K562 (cell line): ENCODE data around the gene CABLES1. TPM values are rescaled to one million over a fixed set of nuclear protein-coding genes. Genes with fewer than 3 reads are reported as not detected.
A peak's percentile ranks its signal among the peaks of the same experiment; 100 is the strongest.

Experiments used
- ATAC-seq: fragments of 200-7000 bp; cut with Tn5 transposase; 3 replicates; pipeline ENCODE4 v1.9.1; 2020; ENCODE audit warnings: moderate library complexity
- BruUV-seq: library from RNA; stranded (reverse); fragments of 400-500 nt; replicated peaks from 2 replicates; lab custom pipeline; 2021; lab: Mats Ljungman, UMichigan
- CTCF ChIA-PET: fragments of 300-600 bp; formaldehyde crosslinking; extraction: SDS; loops from one replicate; lab custom pipeline; 2021; ENCODE audit warnings: low intra/inter-chr PET ratio; lab: Yijun Ruan, JAX
- POLR2A ChIA-PET: fragments of 300-600, 350-650 bp; sonication (Branson Sonifier 250); formaldehyde crosslinking; extraction: SDS; loops from one replicate; lab custom pipeline; 2021; ENCODE audit warnings: antibody characterized with exemption, inconsistent platforms; lab: Yijun Ruan, JAX
- DNase-seq, 4 experiments: peaks; one replicate each; pipeline versions ENCODE4 v3.0.0 to v3.0.0-alpha.2; 2011 to 2018; ENCODE audit warnings: low spot score in 3 of 4, mixed read lengths in 3 of 4; ENCODE audit errors: extremely low read depth in 1 of 4
- FAIRE-seq: peaks from 2 replicates; lab custom pipeline; 2011; peaks lifted over from hg19 to GRCh38; lab: Jason Lieb, UNC
- H2AFZ ChIP-seq: 2 replicates; pipeline ENCODE4 v1.6.0; 2011; ENCODE audit warnings: low read depth, low read length, control low read depth, inconsistent platforms
- H3K27ac ChIP-seq: fragments of 200-600 bp; 3 replicates; pipeline ENCODE4 v1.8.0; 2011; ENCODE audit warnings: low read depth, mild to moderate bottlenecking, control low read depth, inconsistent platforms, low read length, moderate library complexity, mixed read lengths; ENCODE audit errors: extremely low read depth
- H3K27me3 ChIP-seq, 2 experiments: fragments of 300-600 bp in 1 of 2; 2 replicates in 1 of 2; 3 replicates in 1 of 2; pipeline versions ENCODE4 v1.6.0 to v1.8.0; 2011; ENCODE audit warnings: inconsistent platforms in 2 of 2, low read length in 2 of 2, mild to moderate bottlenecking in 1 of 2, mixed read lengths in 1 of 2, moderate library complexity in 1 of 2; ENCODE audit not compliant: control insufficient read depth in 2 of 2, insufficient read depth in 2 of 2
- H3K36me3 ChIP-seq: fragments of 300-600 bp; 3 replicates; pipeline ENCODE4 v1.8.0; 2011; ENCODE audit warnings: mild to moderate bottlenecking, low read length, inconsistent platforms; ENCODE audit not compliant: control insufficient read depth, insufficient read depth
- H3K4me1 ChIP-seq, 2 experiments: fragments of 200-600 bp in 1 of 2; replicated peaks in 1 of 2; 2 replicates in 1 of 2; 3 replicates in 1 of 2; pipeline versions ENCODE4 v1.5.1 to v1.8.0; 2011; ENCODE audit warnings: inconsistent platforms in 2 of 2, low read length in 2 of 2, mild to moderate bottlenecking in 1 of 2, mixed read lengths in 1 of 2, moderate library complexity in 1 of 2; ENCODE audit not compliant: control insufficient read depth in 2 of 2, insufficient read depth in 2 of 2
- H3K4me2 ChIP-seq: 2 replicates; pipeline ENCODE4 v1.6.1; 2011; ENCODE audit warnings: low read length, control low read depth, inconsistent platforms, mixed read lengths; ENCODE audit not compliant: insufficient read depth
- H3K4me3 ChIP-seq: fragments of 200-600 bp; sonication (generic), shearing (Covaris generic); 2 replicates; pipeline ENCODE4 v1.5.1; 2016; ENCODE audit warnings: control low read depth, inconsistent platforms
- H3K79me2 ChIP-seq: fragments of 200-600 bp; 3 replicates; pipeline ENCODE4 v1.8.0; 2011; ENCODE audit warnings: low read length, inconsistent platforms; ENCODE audit not compliant: control insufficient read depth, insufficient read depth
- H3K9ac ChIP-seq, 2 experiments: 2 replicates each; pipeline versions ENCODE4 v1.6.0 to v1.6.1; 2011; ENCODE audit warnings: low read depth in 2 of 2, low read length in 2 of 2, control low read depth in 1 of 2, inconsistent platforms in 1 of 2, mild to moderate bottlenecking in 1 of 2, mixed read lengths in 1 of 2; ENCODE audit not compliant: insufficient read depth in 1 of 2
- H3K9me1 ChIP-seq: one replicate; pipeline ENCODE4 v1.6.0; 2011; ENCODE audit warnings: inconsistent platforms, mild to moderate bottlenecking, low read length, moderate library complexity; ENCODE audit not compliant: control insufficient read depth, insufficient read depth
- H3K9me3 ChIP-seq: replicated peaks from 2 replicates; pipeline ENCODE4 v1.5.1; 2011; ENCODE audit warnings: low read depth, low read length, inconsistent platforms; ENCODE audit not compliant: control insufficient read depth, insufficient read depth
- H4K20me1 ChIP-seq: replicated peaks from 2 replicates; pipeline ENCODE4 v1.6.1; 2011; ENCODE audit warnings: low read length, inconsistent platforms, mixed read lengths; ENCODE audit not compliant: control insufficient read depth, insufficient read depth
- CEBPB ChIP-seq: fragments of 450-650 bp; IDR thresholded peaks from 2 replicates; pipeline ENCODE4 v1.6.1; 2016; ENCODE audit warnings: missing genetic modification characterization, missing compliant biosample characterization
- EHMT2 ChIP-seq: fragments of 450-650 bp; IDR thresholded peaks from 2 replicates; pipeline ENCODE4 v1.6.1; 2018; ENCODE audit warnings: antibody characterized with exemption
- HMG20B ChIP-seq: fragments of 250-450 bp; sonication (Bioruptor Pico); IDR thresholded peaks from 2 replicates; pipeline ENCODE4 v1.5.0; 2021; ENCODE audit warnings: mild to moderate bottlenecking
- RAD21 ChIP-seq, 2 experiments: fragments of 250-450 bp in 1 of 2; fragments of 450-650 bp in 1 of 2; sonication (Bioruptor Pico) in 1 of 2; formaldehyde crosslinking in 1 of 2; IDR thresholded peaks in 1 of 2; conservative IDR thresholded peaks in 1 of 2; 2 replicates each; pipeline versions ENCODE4 v1.4.0 to v1.8.0; 2020 to 2022; ENCODE audit warnings: mild to moderate bottlenecking in 2 of 2, moderate library complexity in 1 of 2
- THRB ChIP-seq: fragments of 450-650 bp; formaldehyde crosslinking; conservative IDR thresholded peaks from 2 replicates; pipeline ENCODE4 v1.4.0; 2022; ENCODE audit warnings: mild to moderate bottlenecking, missing genetic modification characterization
- ZNF395 ChIP-seq: fragments of 200-800 bp; sonication (Bioruptor generic); IDR thresholded peaks from 2 replicates; pipeline ENCODE4 v1.6.1; 2017; ENCODE audit warnings: missing genetic modification characterization, missing compliant biosample characterization
- WGBS: fragments of 100-300 bp; shearing (Covaris generic); methylation state at CpG from one replicate; pipeline ENCODE4 v1.1.6; 2016; ENCODE audit warnings: low coverage, mixed read lengths; ENCODE audit not compliant: insufficient coverage; ENCODE audit errors: missing lambda C conversion rate; 5-methylcytosine and 5-hydroxymethylcytosine counted together
- in situ Hi-C: fragments of 300-500 bp; cut with MboI; formaldehyde crosslinking; loops from 4 replicates; pipeline ENCODE4 v1.15.0; 2018; ENCODE audit warnings: inconsistent platforms, mixed read lengths
- intact Hi-C: fragments of 100-400 bp; cut with micrococcal nuclease; formaldehyde crosslinking; loops from 2 replicates; pipeline ENCODE4 v1.14.2; 2022
- polyA plus RNA-seq, 8 experiments: library from polyadenylated mRNA; depleted of rRNA in 4 of 8; stranded (reverse) in 5 of 8; unstranded in 3 of 8; fragments of >200 nt; fragmentation: Nextera tagmentation in 2 of 8; fragmentation: Illumina TruSeq in 1 of 8; extraction: Ambion mirVana in 2 of 8; extraction: Trizol in 1 of 8; gene quantifications; 2 replicates each; pipeline versions ENCODE4 v1.2.1 to v1.2.3, GENCODE V29; 2011 to 2014; ENCODE audit warnings: inconsistent platforms in 1 of 8, missing spikeins in 1 of 8
- total RNA-seq, 7 experiments: library from RNA; depleted of rRNA in 6 of 7; stranded (reverse); fragments of >200 nt in 6 of 7; fragmentation: Illumina TruSeq in 2 of 7; extraction: Trizol in 2 of 7; gene quantifications; 2 replicates each; pipeline versions ENCODE4 v1.2.1 to v1.2.3, GENCODE V29; 2011 to 2021; ENCODE audit warnings: low replicate concordance in 1 of 7

CABLES1 gene
- total and polyA plus RNA-seq, 9 of the 15 experiments (the other 6 are each of a cell fraction or from before 2014, with no cell fraction given) = 0.04 to 0.10 (median 0.06) TPM; not detected in 3

- BruUV-seq = no TSS peak
- ChIA-PET POLR2A (interaction anchor here (0.6 kb wide), 1 partner anchor 15 kb away, joined by 3 read pairs; no protein-coding TSS in a partner anchor), CTCF (no interaction called here)
- ATAC-seq = peak; percentile 47
- peak overlapping the region in 1 of 2 experiments; percentile 6; a peak in 1 of 4 replicates for H3K9ac ChIP-seq
- H3K27me3 ChIP-seq = peaks cover 12 to 37% of the 10 kb centered on the region in 2 experiments; a peak in 4 of 5 replicates
- in situ Hi-C loops = no loop called here
- no peaks in the 10 kb centered on the region for H3K79me2 ChIP-seq
- no peak overlapping the region for H3K27ac ChIP-seq
- no peak for DNase-seq
- peak overlapping the region; percentile 64 for H2AFZ ChIP-seq
- H3K36me3 ChIP-seq = no peaks in the 10 kb centered on the region
- no peaks in the 10 kb centered on the region for H4K20me1 ChIP-seq
- no peak overlapping the region for H3K4me2 ChIP-seq
- intact Hi-C loops = no loop called here
- 14% methylated on average over 6 of the region's 9 CpGs for WGBS
- no peak for TF ChIP-seq EHMT2
- no peak for TF ChIP-seq ZNF395
- TF ChIP-seq THRB (CRISPR knock-in tag) = no peak
- 0 out of 2 replicates have a peak, but pooled peaks have one; percentile 26 for TF ChIP-seq CEBPB (tag)
- no peak for TF ChIP-seq RAD21 (CRISPR knock-in tag; conservative IDR thresholded peaks at IDR 0.05 in 1 of 2, IDR thresholded peaks at IDR 0.05 in 1 of 2)
- no peak for TF ChIP-seq HMG20B (CRISPR knock-in tag)
- no peaks in the 10 kb centered on the region; the same call in 1 of the 2 replicates for H3K9me3 ChIP-seq
- FAIRE-seq = no peak
- peaks cover 3% of the 10 kb centered on the region for H3K9me1 ChIP-seq
- H3K4me3 ChIP-seq = no peak overlapping the region
- peaks cover 11 to 12% of the 10 kb centered on the region in 2 experiments; a peak in 4 of 5 replicates for H3K4me1 ChIP-seq
These were observed 8.6 kb downstream of the CABLES1 start for GRCh38 chr18:23143815-23144261.
